ENCODE results near the gene KIAA1191.
A peak's percentile ranks its signal among the peaks of the same experiment; 100 is the strongest.

Gene KIAA1191

GRCh38 chr5:176389135-176390123, 27.9 kb upstream of the KIAA1191 start:
- no peak for DNase-seq (ENCODE audit: low read depth)

GRCh38 chr5:176388444-176389134, 27.0 kb upstream of the KIAA1191 start, which contains the start of the genes HIGD2A and NOP16:
Gene HIGD2A, plus strand, starts transcription at chr5:176388751. Its CDS starts 69 bp downstream, at chr5:176388820.
Gene NOP16, minus strand, starts transcription at chr5:176388598. Its CDS starts 59 bp downstream, at chr5:176388539.
- DNase-seq (ENCODE audit: low read depth) = peak; percentile 98

- DNase-seq (ENCODE audit: low read depth) = no peak
Measured at GRCh38 chr5:176388003-176388443, 26.5 kb upstream of the KIAA1191 start.

GRCh38 chr5:176387384-176387925, 25.9 kb upstream of the KIAA1191 start:
- no peak for DNase-seq (ENCODE audit: low read depth)

DNA sequence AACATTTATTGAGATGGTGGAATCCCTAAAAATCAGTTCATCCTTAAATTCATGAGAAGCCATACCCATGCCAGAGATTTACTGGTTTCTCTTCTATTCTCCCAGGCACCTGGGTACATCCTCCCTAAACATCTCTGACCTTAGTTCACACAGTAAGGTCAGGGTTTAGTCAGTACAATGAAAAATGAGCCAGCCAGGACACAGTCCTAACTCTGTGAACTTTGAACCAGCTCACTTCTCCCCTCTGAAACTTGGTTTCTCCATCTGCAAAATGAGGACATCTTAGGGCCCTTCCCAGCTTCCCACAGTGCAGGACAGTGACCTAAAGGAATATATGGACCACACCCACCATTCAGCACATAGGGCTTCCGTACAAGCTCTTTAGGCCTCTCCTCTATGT, 24.9 kb upstream of the KIAA1191 start:
- DNase-seq (ENCODE audit: low read depth) = no peak

GRCh38 chr5:176384991-176385390, 23.4 kb upstream of the KIAA1191 start:
- no peak for DNase-seq (ENCODE audit: low read depth)

DNA sequence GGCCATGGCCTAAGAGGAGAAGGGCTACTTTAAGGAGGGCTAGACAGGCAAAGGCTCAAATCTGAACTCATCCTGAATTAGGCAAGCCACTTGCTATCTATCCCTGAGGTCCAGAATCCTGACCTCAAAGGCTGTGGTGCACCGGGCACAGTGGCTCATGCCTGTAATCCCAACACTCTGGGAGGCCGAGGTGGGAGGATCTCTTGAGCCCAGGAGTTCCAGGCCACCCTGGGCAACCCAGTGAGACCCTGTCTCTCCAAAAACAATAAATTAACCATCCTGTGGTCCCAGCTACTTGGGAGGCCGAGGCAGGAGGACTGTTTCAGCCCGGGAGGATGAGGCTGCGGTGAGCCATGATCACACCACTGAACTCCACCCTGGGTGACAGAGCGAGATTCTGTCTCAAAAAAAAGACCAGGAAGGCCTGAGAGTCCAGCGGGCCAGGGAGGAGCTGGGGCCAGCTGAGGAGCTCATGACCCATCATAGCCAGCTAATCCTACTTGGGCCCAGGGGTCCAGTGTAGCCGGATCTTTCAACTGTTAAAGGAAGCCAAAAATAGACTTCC, 22.9 kb upstream of the KIAA1191 start:
- DNase-seq (ENCODE audit: low read depth) = no peak

DNA sequence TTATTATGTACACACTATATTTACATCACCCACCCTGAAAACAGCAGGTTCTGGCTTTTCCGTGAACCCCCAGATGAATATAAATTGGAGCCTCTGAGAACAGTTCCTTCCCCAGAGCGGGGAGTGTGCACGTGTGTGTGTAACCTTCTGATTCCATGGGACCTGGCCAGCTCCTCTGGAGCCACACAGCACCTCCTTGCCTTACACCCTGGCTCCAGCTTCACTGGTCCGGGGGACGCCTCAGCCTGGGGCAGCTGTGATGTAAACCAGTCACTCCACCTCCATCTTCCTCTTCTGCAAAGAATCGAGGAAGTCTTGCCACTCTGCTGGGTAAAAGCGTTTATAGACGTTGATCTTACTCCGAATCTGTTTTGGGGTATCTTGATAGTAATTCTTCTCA, 22.4 kb upstream of the KIAA1191 start:
- DNase-seq (ENCODE audit: low read depth) = no peak

GRCh38 chr5:176383248-176383905, 21.8 kb upstream of the KIAA1191 start:
- no peak for DNase-seq (ENCODE audit: low read depth)

DNA sequence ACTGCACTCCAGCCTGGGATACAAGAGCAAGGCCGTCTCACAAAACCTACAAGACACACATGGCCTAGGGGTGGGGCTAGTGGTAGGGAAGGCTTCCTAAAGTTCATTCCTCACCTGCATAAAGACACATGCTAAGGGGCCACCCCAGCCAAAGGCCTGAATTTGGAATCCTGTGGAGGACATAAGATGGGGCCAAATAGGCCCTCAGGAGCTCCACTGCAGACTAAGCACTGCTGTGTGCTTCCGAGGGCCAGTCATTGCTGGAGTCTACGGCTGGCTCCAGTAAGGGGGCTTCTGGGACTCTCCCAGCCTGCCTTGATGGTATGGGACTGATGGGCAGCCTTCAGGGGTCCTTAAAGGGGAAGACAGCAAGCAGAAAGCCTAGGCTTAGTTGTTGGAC, 21.2 kb upstream of the KIAA1191 start:
- no peak for DNase-seq (ENCODE audit: low read depth)

- DNase-seq (ENCODE audit: low read depth) = no peak
Measured at GRCh38 chr5:176381979-176382378, 20.4 kb upstream of the KIAA1191 start.

- no peak for DNase-seq (ENCODE audit: low read depth)
Measured at GRCh38 chr5:176381423-176381822, 19.9 kb upstream of the KIAA1191 start.

DNA sequence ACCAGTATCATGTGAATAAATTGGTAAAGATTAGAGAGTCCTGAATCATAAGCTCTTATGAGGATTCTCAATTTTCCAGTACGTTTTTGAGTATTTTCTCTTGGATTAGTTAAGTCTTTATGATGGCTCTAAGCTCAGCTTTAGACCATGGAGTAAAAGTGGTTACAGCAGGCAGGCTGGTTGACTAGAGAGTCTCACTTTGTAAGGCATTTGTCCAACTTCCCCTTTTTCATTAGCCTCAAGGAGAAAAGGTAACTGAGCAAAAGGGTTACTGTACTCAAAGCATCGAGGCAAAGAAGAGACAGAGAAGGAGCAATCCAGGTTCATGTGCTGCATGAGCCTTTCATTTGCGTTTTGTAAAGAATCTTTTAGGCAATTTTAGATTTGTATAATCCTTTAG, 18.3 kb upstream of the KIAA1191 start:
- no peak for DNase-seq (ENCODE audit: low read depth)

- no peak for DNase-seq (ENCODE audit: low read depth)
Measured at GRCh38 chr5:176373100-176373818, 11.7 kb upstream of the KIAA1191 start.

DNA sequence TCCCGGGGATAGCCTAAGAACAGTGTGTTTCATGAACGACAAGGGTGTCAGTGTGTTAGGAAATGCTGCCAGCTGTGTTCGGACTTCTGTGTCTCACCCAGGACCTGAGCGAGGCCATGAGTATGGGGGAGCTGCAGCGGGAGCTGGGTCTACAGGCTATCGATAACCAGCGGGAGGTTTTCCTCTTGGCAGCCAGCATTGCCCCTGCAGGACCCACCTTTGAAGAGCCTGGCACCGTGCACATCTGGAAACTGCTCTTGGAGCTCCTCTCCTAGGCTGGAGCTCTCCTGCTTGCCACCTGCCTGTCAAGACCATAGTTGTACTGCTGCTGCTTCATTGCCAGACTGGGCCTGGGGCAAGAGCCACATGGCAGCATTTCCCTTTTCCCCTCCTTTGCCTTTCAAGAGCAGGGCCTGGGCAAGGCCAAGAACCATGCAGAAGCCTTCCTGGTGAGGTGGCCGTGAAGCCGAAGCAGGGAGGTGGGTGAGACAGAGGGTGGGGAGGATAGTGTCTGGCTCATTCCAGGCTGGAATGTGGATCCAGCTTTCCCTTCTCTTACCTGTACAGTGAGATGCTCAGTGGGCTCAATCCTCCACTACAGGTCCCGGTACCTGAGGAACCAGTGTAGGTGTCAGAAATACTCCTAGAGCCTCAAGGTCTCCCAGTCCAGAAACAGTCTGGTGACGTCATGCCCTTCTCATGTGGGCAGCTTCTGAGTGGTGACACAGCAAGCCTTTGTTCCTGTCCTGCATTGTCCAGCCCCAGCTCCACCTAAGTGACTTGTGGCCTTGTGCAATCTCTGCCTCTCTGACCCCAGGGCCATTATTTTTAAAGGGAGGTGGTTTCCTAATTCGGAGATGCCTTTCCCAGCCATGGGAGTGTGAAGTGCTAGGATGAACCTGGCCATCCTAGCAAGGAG, 10.3 kb upstream of the KIAA1191 start:
- no peak for DNase-seq (ENCODE audit: low read depth)

GRCh38 chr5:176369934-176370711, 8.6 kb upstream of the KIAA1191 start:
- DNase-seq (ENCODE audit: low read depth) = no peak

- DNase-seq (ENCODE audit: low read depth) = no peak
Measured at GRCh38 chr5:176368726-176369125, 7.2 kb upstream of the KIAA1191 start.

GRCh38 chr5:176366232-176366894, 4.8 kb upstream of the KIAA1191 start:
- no peak for DNase-seq (ENCODE audit: low read depth)
